SK-N-SH treated with all-trans-retinoic acid at 6 μM for 48 hours (cell line): Measurements from ENCODE around the gene CLDN8.

Experiments
- ATAC-seq: fragments of 200-7000 bp; cut with Tn5 transposase; 3 replicates; pipeline ENCODE4 v1.9.1; 2020; ENCODE audit warnings: mild to moderate bottlenecking, moderate library complexity
- ARNTL ChIP-seq: fragments of 450-650 bp; formaldehyde crosslinking; IDR thresholded peaks from 2 replicates; pipeline ENCODE4 v1.5.0; 2020; ENCODE audit warnings: low read depth, mild to moderate bottlenecking, moderate library complexity, borderline replicate concordance
- CSDC2 ChIP-seq: fragments of 250-450 bp; sonication (Bioruptor Pico); IDR thresholded peaks from 2 replicates; pipeline ENCODE4 v1.5.0; 2020; ENCODE audit warnings: mild to moderate bottlenecking, moderate library complexity
- ESRRG ChIP-seq: fragments of 250-450 bp; sonication (Bioruptor Pico); IDR thresholded peaks from 2 replicates; pipeline ENCODE4 v1.6.1; 2021; ENCODE audit warnings: mild to moderate bottlenecking
- GLIS3 ChIP-seq: fragments of 250-450 bp; sonication (Bioruptor Pico); IDR thresholded peaks from 2 replicates; pipeline ENCODE4 v1.5.0; 2020; ENCODE audit warnings: mild to moderate bottlenecking, moderate library complexity
- OSR1 ChIP-seq: fragments of 250-450 bp; sonication (Bioruptor Pico); IDR thresholded peaks from 2 replicates; pipeline ENCODE4 v1.8.0; 2022; ENCODE audit warnings: moderate library complexity, mild to moderate bottlenecking, inconsistent platforms
- PPARA ChIP-seq: fragments of 250-450 bp; sonication (Bioruptor Pico); IDR thresholded peaks from 2 replicates; pipeline ENCODE4 v1.5.0; 2020; ENCODE audit warnings: mild to moderate bottlenecking, borderline replicate concordance
- SNAI2 ChIP-seq: fragments of 250-450 bp; sonication (Bioruptor Pico); IDR thresholded peaks from 2 replicates; pipeline ENCODE4 v1.5.0; 2020; ENCODE audit warnings: mild to moderate bottlenecking, moderate library complexity
- TCF4 ChIP-seq: fragments of 250-450 bp; sonication (Bioruptor Pico); IDR thresholded peaks from 2 replicates; pipeline ENCODE4 v1.8.0; 2021; ENCODE audit warnings: mild to moderate bottlenecking, moderate library complexity, borderline replicate concordance
- TOX ChIP-seq: fragments of 250-450 bp; sonication (Bioruptor Pico); IDR thresholded peaks from 2 replicates; pipeline ENCODE4 v1.8.0; 2021; ENCODE audit warnings: mild to moderate bottlenecking, moderate library complexity, borderline replicate concordance
- ZC3H10 ChIP-seq: fragments of 250-450 bp; sonication (Bioruptor Pico); IDR thresholded peaks from 2 replicates; pipeline ENCODE4 v1.5.1; 2021; ENCODE audit warnings: mild to moderate bottlenecking, moderate library complexity
- ZFP3 ChIP-seq: fragments of 250-450 bp; sonication (Bioruptor Pico); IDR thresholded peaks from 2 replicates; pipeline ENCODE4 v1.5.0; 2020; ENCODE audit warnings: mild to moderate bottlenecking, moderate library complexity
- ZFP30 ChIP-seq: fragments of 450-650 bp; formaldehyde crosslinking; IDR thresholded peaks from 2 replicates; pipeline ENCODE4 v1.5.0; 2022; ENCODE audit warnings: mild to moderate bottlenecking, moderate library complexity
- ZNF565 ChIP-seq: fragments of 450-650 bp; formaldehyde crosslinking; conservative IDR thresholded peaks from 2 replicates; pipeline ENCODE4 v1.5.0; 2020; ENCODE audit warnings: low read depth, mild to moderate bottlenecking, moderate library complexity
- ZNF70 ChIP-seq: fragments of 450-650 bp; formaldehyde crosslinking; IDR thresholded peaks from 2 replicates; pipeline ENCODE4 v1.5.0; 2020; ENCODE audit warnings: mild to moderate bottlenecking, moderate library complexity
- ZNF8 ChIP-seq: fragments of 450-650 bp; formaldehyde crosslinking; IDR thresholded peaks from 2 replicates; pipeline ENCODE4 v1.5.0; 2020; ENCODE audit warnings: mild to moderate bottlenecking, moderate library complexity
- TF ChIP-seq, protein P1 (sequence below): fragments of 250-450 bp; sonication (Bioruptor Pico); IDR thresholded peaks from 2 replicates; pipeline ENCODE4 v1.5.1; 2020; ENCODE audit warnings: low read depth, mild to moderate bottlenecking, moderate library complexity
- TF ChIP-seq, protein P2 (sequence below): fragments of 250-450 bp; sonication (Bioruptor Pico); IDR thresholded peaks from 2 replicates; pipeline ENCODE4 v1.8.0; 2020; ENCODE audit warnings: mild to moderate bottlenecking, moderate library complexity, borderline replicate concordance
- TF ChIP-seq, protein P3 (sequence below): fragments of 250-450 bp; sonication (Bioruptor Pico); IDR thresholded peaks from 2 replicates; pipeline ENCODE4 v1.5.1; 2021; ENCODE audit warnings: mild to moderate bottlenecking, moderate library complexity
- TF ChIP-seq, protein P4 (sequence below): fragments of 250-450 bp; sonication (Bioruptor Pico); IDR thresholded peaks from 2 replicates; pipeline ENCODE4 v1.8.0; 2021; ENCODE audit warnings: low read depth, mild to moderate bottlenecking, moderate library complexity, borderline replicate concordance
- TF ChIP-seq, protein P5 (sequence below): fragments of 250-450 bp; sonication (Bioruptor Pico); IDR thresholded peaks from 2 replicates; pipeline ENCODE4 v1.5.0; 2020; ENCODE audit warnings: mild to moderate bottlenecking, moderate library complexity

CLDN8 gene

DNA sequence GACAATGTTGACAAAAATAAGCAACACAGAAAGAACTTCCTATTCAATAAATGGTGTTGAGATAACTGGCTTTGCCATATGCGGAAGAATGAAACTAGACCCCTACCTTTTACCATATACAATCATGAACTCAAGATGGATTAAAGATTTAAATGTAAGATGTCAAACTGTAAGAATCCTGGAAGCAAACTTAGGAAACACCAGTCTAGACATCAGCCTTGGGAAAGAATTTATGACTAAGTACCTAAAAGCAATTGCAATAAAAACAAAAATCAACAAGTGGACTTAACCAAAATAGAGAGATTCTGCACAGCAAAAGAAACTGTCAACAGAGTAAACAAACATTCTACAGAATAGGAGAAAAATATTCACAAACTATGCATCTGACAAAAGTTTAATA, 16.1 kb upstream of the CLDN8 start:
- no peak for ATAC-seq
- TF ChIP-seq, protein P1, sequence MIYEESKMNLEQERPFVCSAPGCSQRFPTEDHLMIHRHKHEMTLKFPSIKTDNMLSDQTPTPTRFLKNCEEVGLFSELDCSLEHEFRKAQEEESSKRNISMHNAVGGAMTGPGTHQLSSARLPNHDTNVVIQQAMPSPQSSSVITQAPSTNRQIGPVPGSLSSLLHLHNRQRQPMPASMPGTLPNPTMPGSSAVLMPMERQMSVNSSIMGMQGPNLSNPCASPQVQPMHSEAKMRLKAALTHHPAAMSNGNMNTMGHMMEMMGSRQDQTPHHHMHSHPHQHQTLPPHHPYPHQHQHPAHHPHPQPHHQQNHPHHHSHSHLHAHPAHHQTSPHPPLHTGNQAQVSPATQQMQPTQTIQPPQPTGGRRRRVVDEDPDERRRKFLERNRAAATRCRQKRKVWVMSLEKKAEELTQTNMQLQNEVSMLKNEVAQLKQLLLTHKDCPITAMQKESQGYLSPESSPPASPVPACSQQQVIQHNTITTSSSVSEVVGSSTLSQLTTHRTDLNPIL: no peak
- TF ChIP-seq OSR1 (CRISPR knock-in tag) (no peak), ZC3H10 (CRISPR knock-in tag) (no peak)

DNA sequence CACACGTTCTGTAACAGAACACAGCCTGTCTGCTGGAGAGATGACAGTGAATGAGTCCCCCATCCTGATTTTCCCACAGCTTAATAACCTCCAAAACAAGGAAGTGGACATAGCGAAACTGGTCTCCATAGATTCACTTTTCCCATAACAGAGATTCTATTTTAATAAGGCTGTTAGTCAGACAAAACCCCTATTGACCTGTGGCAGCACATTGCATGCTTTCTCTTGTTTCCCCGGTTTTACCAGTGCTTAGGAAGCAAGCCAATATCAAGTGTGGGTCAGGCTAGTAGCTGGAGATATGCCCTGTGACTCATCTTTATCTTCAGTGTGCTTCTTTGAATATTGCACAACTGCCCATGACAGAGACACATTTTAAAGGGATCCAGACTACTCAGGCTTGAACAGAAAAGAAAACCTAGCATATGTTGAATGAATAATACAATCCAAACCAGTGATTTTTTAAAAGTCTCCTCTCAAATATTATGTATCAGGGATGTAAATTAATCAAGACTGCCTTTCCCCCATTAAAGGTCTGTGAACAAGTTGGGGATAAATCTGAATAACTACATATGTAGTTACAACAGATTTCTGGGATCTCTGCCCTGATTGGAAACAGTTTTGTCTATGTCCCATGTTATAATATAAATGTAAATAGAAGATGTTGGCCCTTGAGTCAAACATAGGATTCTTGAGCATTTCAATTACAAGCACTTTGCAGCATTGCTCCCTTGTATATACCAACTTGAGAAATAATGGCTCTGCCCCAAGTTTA, 11.9 kb upstream of the CLDN8 start:
- ATAC-seq: peak; percentile 24; the same call in 1 of the 3 replicates
- no peak for TF ChIP-seq CSDC2 (CRISPR knock-in tag)
- TF ChIP-seq GLIS3: no peak
- TF ChIP-seq, protein P2, sequence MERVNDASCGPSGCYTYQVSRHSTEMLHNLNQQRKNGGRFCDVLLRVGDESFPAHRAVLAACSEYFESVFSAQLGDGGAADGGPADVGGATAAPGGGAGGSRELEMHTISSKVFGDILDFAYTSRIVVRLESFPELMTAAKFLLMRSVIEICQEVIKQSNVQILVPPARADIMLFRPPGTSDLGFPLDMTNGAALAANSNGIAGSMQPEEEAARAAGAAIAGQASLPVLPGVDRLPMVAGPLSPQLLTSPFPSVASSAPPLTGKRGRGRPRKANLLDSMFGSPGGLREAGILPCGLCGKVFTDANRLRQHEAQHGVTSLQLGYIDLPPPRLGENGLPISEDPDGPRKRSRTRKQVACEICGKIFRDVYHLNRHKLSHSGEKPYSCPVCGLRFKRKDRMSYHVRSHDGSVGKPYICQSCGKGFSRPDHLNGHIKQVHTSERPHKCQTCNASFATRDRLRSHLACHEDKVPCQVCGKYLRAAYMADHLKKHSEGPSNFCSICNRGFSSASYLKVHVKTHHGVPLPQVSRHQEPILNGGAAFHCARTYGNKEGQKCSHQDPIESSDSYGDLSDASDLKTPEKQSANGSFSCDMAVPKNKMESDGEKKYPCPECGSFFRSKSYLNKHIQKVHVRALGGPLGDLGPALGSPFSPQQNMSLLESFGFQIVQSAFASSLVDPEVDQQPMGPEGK: no peak
- no peak; the same call in 1 of the 2 replicates for TF ChIP-seq ZFP3
- no peak for TF ChIP-seq ZFP30
- no peak for TF ChIP-seq PPARA (CRISPR knock-in tag)
- no peak for TF ChIP-seq ZNF70
- TF ChIP-seq ESRRG: no peak
- TF ChIP-seq SNAI2: no peak
- TF ChIP-seq ZNF565 (CRISPR knock-in tag): no peak
- no peak for TF ChIP-seq OSR1 (CRISPR knock-in tag)
- no peak for TF ChIP-seq ZC3H10 (CRISPR knock-in tag)
- no peak for TF ChIP-seq ARNTL (CRISPR knock-in tag)
- TF ChIP-seq, protein P3, sequence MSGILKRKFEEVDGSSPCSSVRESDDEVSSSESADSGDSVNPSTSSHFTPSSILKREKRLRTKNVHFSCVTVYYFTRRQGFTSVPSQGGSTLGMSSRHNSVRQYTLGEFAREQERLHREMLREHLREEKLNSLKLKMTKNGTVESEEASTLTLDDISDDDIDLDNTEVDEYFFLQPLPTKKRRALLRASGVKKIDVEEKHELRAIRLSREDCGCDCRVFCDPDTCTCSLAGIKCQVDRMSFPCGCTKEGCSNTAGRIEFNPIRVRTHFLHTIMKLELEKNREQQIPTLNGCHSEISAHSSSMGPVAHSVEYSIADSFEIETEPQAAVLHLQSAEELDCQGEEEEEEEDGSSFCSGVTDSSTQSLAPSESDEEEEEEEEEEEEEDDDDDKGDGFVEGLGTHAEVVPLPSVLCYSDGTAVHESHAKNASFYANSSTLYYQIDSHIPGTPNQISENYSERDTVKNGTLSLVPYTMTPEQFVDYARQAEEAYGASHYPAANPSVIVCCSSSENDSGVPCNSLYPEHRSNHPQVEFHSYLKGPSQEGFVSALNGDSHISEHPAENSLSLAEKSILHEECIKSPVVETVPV (CRISPR knock-in tag): no peak
- TF ChIP-seq TOX (CRISPR knock-in tag): no peak
- TF ChIP-seq TCF4 (CRISPR knock-in tag): no peak
- TF ChIP-seq, protein P4, sequence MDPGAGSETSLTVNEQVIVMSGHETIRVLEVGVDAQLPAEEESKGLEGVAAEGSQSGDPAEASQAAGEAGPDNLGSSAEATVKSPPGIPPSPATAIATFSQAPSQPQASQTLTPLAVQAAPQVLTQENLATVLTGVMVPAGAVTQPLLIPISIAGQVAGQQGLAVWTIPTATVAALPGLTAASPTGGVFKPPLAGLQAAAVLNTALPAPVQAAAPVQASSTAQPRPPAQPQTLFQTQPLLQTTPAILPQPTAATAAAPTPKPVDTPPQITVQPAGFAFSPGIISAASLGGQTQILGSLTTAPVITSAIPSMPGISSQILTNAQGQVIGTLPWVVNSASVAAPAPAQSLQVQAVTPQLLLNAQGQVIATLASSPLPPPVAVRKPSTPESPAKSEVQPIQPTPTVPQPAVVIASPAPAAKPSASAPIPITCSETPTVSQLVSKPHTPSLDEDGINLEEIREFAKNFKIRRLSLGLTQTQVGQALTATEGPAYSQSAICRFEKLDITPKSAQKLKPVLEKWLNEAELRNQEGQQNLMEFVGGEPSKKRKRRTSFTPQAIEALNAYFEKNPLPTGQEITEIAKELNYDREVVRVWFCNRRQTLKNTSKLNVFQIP (CRISPR knock-in tag): no peak
- TF ChIP-seq, protein P5, sequence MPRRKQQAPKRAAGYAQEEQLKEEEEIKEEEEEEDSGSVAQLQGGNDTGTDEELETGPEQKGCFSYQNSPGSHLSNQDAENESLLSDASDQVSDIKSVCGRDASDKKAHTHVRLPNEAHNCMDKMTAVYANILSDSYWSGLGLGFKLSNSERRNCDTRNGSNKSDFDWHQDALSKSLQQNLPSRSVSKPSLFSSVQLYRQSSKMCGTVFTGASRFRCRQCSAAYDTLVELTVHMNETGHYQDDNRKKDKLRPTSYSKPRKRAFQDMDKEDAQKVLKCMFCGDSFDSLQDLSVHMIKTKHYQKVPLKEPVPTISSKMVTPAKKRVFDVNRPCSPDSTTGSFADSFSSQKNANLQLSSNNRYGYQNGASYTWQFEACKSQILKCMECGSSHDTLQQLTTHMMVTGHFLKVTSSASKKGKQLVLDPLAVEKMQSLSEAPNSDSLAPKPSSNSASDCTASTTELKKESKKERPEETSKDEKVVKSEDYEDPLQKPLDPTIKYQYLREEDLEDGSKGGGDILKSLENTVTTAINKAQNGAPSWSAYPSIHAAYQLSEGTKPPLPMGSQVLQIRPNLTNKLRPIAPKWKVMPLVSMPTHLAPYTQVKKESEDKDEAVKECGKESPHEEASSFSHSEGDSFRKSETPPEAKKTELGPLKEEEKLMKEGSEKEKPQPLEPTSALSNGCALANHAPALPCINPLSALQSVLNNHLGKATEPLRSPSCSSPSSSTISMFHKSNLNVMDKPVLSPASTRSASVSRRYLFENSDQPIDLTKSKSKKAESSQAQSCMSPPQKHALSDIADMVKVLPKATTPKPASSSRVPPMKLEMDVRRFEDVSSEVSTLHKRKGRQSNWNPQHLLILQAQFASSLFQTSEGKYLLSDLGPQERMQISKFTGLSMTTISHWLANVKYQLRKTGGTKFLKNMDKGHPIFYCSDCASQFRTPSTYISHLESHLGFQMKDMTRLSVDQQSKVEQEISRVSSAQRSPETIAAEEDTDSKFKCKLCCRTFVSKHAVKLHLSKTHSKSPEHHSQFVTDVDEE (CRISPR knock-in tag): no peak
- TF ChIP-seq ZNF8 (CRISPR knock-in tag): no peak
- TF ChIP-seq, protein P1: no peak

DNA sequence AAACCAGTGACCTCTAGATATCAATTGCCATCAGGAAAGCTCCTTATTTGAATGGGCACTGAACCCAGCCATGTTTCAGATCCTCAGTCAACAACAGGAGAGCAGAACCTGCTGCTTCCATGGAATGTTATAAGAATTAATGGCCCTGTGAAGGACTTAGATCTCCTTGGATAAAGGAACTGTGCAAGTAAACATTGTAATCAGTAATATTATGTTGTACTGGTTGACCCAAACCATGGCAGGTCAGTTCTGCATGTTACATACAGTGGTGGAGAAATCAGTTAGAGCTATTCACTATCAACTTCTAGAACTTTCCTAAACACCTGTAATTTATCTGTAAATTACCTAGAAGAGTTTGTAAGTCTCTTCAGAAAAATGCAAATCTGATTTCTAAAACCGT, 11.2 kb upstream of the CLDN8 start:
- ATAC-seq: no peak
- TF ChIP-seq ESRRG: no peak
- TF ChIP-seq TOX (CRISPR knock-in tag): no peak
